Measurements from ENCODE around the gene KSR2.
"Not testable (repeated sequence)": the region's sequence is repeated elsewhere in the genome, so short reads cannot be mapped to it uniquely, and the experiment has no call there.

The KSR2 gene

DNA sequence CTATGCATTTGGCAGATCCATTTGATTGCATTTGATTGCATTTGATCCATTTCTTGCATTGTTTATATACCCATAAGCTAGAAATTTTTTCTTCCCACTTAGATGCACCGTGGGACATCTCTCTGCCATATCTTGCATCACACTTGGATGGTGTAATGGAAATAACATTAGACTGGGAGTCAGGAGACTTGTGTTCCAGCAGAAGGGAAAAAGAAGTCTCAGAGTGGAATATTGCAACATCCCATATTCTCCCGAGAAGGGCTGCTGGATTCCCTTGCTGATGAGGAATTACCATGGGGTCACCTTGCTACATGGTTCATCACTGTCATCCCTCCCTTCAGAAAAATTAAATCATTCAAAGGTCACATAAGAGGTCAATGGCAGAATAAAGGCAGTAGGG lies 78.1 kb downstream of the KSR2 start:
- ATAC-seq = no peak
- Mint-ChIP-seq H3K27me3 (peaks cover 8% of the 10 kb centered on the region), H3K4me3 (no peak overlapping the region), H3K36me3 (ENCODE audit: low read depth) (no peaks in the 10 kb centered on the region), H3K4me1 (no peaks in the 10 kb centered on the region), H3K9me3 (no peaks in the 10 kb centered on the region), H3K27ac (no peak overlapping the region)
- no peak for DNase-seq

- Mint-ChIP-seq H3K36me3 (ENCODE audit: low read depth) (no peaks in the 10 kb centered on the region), H3K4me3 (no peak overlapping the region), H3K4me1 (no peaks in the 10 kb centered on the region), H3K27ac (no peak overlapping the region), H3K27me3 (peaks cover 8% of the 10 kb centered on the region), H3K9me3 (no peaks in the 10 kb centered on the region)
- DNase-seq (no peak), ATAC-seq (no peak)
Observed at GRCh38 chr12:117890137-117890536, 78.7 kb downstream of the KSR2 start.

DNA sequence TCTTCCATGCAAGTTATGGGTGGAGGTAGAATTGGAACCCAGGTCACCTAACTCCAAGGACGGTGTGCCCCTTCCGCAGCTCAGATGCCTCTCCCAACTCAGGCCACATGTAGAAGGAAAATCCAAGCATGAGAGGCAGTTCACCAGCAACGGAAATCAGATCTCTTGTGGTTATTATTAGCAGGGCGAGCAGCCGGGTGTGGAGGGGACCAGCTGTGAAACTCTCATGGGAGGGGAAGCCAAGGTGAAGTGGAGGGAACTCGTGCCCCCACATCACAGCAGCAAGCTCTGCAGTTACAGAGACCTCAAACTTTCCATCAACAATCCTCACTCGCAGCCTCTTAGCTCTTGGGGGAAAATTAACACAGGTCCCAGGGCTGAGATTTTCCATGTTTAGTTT lies 79.7 kb downstream of the KSR2 start:
- no peak overlapping the region for H3K27ac Mint-ChIP-seq
- H3K36me3 Mint-ChIP-seq (ENCODE audit: low read depth) = no peaks in the 10 kb centered on the region
- no peaks in the 10 kb centered on the region for H3K9me3 Mint-ChIP-seq
- H3K4me3 Mint-ChIP-seq = no peak overlapping the region
- ATAC-seq (no peak), DNase-seq (no peak)
- H3K27me3 Mint-ChIP-seq = peaks cover 8% of the 10 kb centered on the region
- no peaks in the 10 kb centered on the region for H3K4me1 Mint-ChIP-seq

DNA sequence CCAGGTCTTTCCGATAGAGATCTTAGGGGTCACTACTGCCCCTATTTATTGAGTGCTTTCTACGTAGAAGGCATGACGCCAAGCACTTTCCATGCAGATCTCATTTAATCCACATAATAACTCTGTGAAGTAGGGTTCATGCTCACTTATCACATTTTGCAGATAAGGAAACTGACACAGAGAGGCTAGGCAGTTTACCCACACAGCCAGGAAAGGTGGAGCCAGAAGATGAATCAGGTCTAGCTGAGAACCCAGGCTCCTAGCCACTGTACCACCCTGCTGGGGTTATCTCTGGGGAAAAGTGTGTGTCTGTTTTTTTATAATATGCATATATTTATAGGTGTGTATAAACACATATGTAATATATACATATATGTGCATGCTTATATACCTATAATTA lies 83.6 kb downstream of the KSR2 start:
- Mint-ChIP-seq H3K36me3 (ENCODE audit: low read depth) (no peaks in the 10 kb centered on the region), H3K4me3 (no peak overlapping the region), H3K27me3 (peaks cover 18% of the 10 kb centered on the region), H3K4me1 (no peaks in the 10 kb centered on the region), H3K27ac (no peak overlapping the region), H3K9me3 (peaks cover 8% of the 10 kb centered on the region)
- no peak for DNase-seq
- no peak for ATAC-seq

GRCh38 chr12:117884161-117884560 lies 84.6 kb downstream of the KSR2 start:
- Mint-ChIP-seq H3K27me3 (peaks cover 18% of the 10 kb centered on the region), H3K4me1 (no peaks in the 10 kb centered on the region), H3K9me3 (peaks cover 8% of the 10 kb centered on the region), H3K36me3 (ENCODE audit: low read depth) (no peaks in the 10 kb centered on the region), H3K4me3 (no peak overlapping the region), H3K27ac (no peak overlapping the region)
- no peak for DNase-seq
- ATAC-seq = no peak

- peaks cover 26% of the 10 kb centered on the region for H3K27me3 Mint-ChIP-seq
- peaks cover 8% of the 10 kb centered on the region for H3K9me3 Mint-ChIP-seq
- no peak for DNase-seq
- H3K36me3 Mint-ChIP-seq (ENCODE audit: low read depth) = no peaks in the 10 kb centered on the region
- ATAC-seq = no peak
- no peak overlapping the region for H3K27ac Mint-ChIP-seq
- no peaks in the 10 kb centered on the region for H3K4me1 Mint-ChIP-seq
- H3K4me3 Mint-ChIP-seq = no peak overlapping the region
Observed at GRCh38 chr12:117882603-117883184, 86.1 kb downstream of the KSR2 start.

DNA sequence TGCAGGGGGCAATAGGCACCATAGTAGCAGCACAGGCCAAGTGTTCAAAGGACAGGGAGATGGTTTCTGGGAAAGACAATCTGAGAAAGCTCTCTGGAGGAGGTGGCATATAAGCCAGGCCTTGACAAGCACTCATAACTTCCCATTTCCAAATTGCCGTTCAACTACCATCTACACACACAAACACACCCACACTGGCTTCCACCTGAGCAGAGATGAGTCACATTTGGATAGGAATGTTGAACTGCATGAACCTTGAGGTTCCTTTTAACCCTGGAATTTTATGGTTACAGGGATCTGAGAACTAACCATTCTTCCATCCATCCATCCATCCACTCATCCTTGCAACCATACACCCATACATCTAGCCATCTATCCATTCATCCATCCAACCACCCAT lies 86.6 kb downstream of the KSR2 start:
- peaks cover 8% of the 10 kb centered on the region for H3K9me3 Mint-ChIP-seq
- ATAC-seq (no peak), DNase-seq (no peak)
- H3K27ac Mint-ChIP-seq = no peak overlapping the region
- no peak overlapping the region for H3K4me3 Mint-ChIP-seq
- H3K36me3 Mint-ChIP-seq (ENCODE audit: low read depth) = no peaks in the 10 kb centered on the region
- peaks cover 26% of the 10 kb centered on the region for H3K27me3 Mint-ChIP-seq
- no peaks in the 10 kb centered on the region for H3K4me1 Mint-ChIP-seq

DNA sequence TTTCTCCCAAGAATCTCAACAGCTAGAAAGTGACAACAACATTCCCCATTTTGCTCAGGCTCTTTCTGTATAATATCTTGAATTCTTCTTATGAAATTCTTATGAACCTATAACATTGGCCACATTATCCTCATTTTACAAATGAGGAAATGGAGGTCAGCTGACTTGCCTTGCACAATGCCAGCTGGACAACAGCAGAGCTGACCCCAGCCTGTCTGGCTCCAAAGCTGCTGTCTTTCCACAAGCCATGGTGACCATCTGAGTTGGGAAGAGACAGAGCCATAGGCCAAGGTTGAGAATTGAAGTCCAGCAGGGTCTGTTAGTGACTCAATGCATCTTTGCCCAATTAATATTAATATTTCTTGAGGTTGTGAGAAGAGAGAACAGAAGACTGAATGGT lies 87.3 kb downstream of the KSR2 start:
- DNase-seq (no peak), ATAC-seq (no peak)
- H3K4me3 Mint-ChIP-seq = no peak overlapping the region
- no peaks in the 10 kb centered on the region for H3K36me3 Mint-ChIP-seq (ENCODE audit: low read depth)
- H3K27me3 Mint-ChIP-seq = peaks cover 24% of the 10 kb centered on the region
- peaks cover 8% of the 10 kb centered on the region for H3K9me3 Mint-ChIP-seq
- no peaks in the 10 kb centered on the region for H3K4me1 Mint-ChIP-seq
- H3K27ac Mint-ChIP-seq = no peak overlapping the region

- DNase-seq (no peak), ATAC-seq (no peak)
- Mint-ChIP-seq H3K27ac (no peak overlapping the region), H3K9me3 (peaks cover 8% of the 10 kb centered on the region), H3K27me3 (peaks cover 34% of the 10 kb centered on the region), H3K4me1 (peaks cover 6% of the 10 kb centered on the region), H3K4me3 (no peak overlapping the region), H3K36me3 (ENCODE audit: low read depth) (no peaks in the 10 kb centered on the region)
Observed at GRCh38 chr12:117878605-117879004, 90.2 kb downstream of the KSR2 start.

GRCh38 chr12:117876436-117876816 lies 92.4 kb downstream of the KSR2 start:
- Mint-ChIP-seq H3K4me1 (peaks cover 6% of the 10 kb centered on the region), H3K9me3 (no peaks in the 10 kb centered on the region), H3K27ac (no peak overlapping the region), H3K36me3 (ENCODE audit: low read depth) (no peaks in the 10 kb centered on the region), H3K27me3 (peaks cover 21% of the 10 kb centered on the region), H3K4me3 (no peak overlapping the region)
- DNase-seq (no peak), ATAC-seq (no peak)

GRCh38 chr12:117875744-117876435 lies 92.9 kb downstream of the KSR2 start:
- peak; percentile 33 for ATAC-seq
- H3K27ac Mint-ChIP-seq = no peak overlapping the region

GRCh38 chr12:117874842-117875434 lies 93.9 kb downstream of the KSR2 start:
- H3K36me3 Mint-ChIP-seq (ENCODE audit: low read depth) = no peaks in the 10 kb centered on the region
- peak; percentile 35 for ATAC-seq
- H3K4me3 Mint-ChIP-seq = no peak overlapping the region
- H3K27ac Mint-ChIP-seq = no peak overlapping the region
- peaks cover 6% of the 10 kb centered on the region for H3K4me1 Mint-ChIP-seq
- peak; percentile 78 for DNase-seq
- peaks cover 21% of the 10 kb centered on the region for H3K27me3 Mint-ChIP-seq
- no peaks in the 10 kb centered on the region for H3K9me3 Mint-ChIP-seq

More at GRCh38 chr12:117875744-117876435, 92.9 kb downstream of the KSR2 start:
- peak overlapping the region; percentile 28 for H3K4me3 Mint-ChIP-seq
- peaks cover 21% of the 10 kb centered on the region for H3K27me3 Mint-ChIP-seq
- no peaks in the 10 kb centered on the region for H3K36me3 Mint-ChIP-seq (ENCODE audit: low read depth)
- no peaks in the 10 kb centered on the region for H3K9me3 Mint-ChIP-seq
- peaks cover 6% of the 10 kb centered on the region for H3K4me1 Mint-ChIP-seq
- peak; percentile 26 for DNase-seq

DNA sequence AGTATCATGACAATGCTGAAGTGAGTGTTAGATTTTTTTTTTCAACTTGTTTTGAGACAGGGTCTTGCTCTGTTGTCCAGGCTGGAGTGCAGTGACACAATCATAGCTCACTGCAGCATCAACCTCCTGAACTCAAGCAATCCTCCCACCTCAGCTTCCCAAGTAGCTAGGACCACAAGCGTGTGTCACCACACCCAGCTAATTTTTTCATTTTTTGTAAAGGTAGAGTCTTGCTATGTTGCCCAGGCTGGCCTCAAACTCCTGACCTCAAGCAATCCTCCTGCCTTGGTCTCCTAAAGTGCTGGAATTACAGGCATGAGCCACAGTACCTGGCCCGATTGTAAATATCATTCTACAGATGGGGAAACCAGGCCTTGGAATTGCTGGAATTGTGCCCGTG lies 94.6 kb downstream of the KSR2 start:
- not testable (repeated sequence) for H3K4me3 Mint-ChIP-seq; H3K9me3 Mint-ChIP-seq; DNase-seq; H3K4me1 Mint-ChIP-seq; H3K36me3 Mint-ChIP-seq (ENCODE audit: low read depth); H3K27ac Mint-ChIP-seq; ATAC-seq
- peaks cover 21% of the 10 kb centered on the region for H3K27me3 Mint-ChIP-seq

- H3K36me3 Mint-ChIP-seq (ENCODE audit: low read depth) = no peaks in the 10 kb centered on the region
- H3K4me1 Mint-ChIP-seq = peaks cover 6% of the 10 kb centered on the region
- no peaks in the 10 kb centered on the region for H3K9me3 Mint-ChIP-seq
- no peak for DNase-seq
- H3K27me3 Mint-ChIP-seq = peaks cover 11% of the 10 kb centered on the region
- no peak overlapping the region for H3K4me3 Mint-ChIP-seq
- ATAC-seq = no peak
- no peak overlapping the region for H3K27ac Mint-ChIP-seq
Observed at GRCh38 chr12:117872546-117873169, 96.1 kb downstream of the KSR2 start.

DNA sequence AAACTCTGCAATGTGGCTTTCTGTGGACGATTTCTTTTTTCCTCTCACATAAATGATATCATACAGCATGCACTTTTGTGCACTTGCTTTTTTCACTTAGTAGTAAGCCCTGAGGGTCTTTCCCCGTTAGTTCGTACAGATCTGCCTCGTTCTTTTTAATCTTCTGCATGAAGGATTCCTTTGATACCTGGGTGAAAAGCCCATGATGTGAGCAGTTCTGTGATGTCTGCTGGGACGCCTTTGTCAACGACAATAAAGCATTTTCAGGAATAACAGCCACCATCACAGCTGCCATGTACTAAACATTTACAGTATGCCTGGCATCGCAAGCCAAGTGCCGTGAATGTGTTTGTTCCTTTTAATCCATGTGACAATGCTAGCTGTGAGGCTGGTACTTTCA lies 99.2 kb downstream of the KSR2 start:
- H3K4me1 Mint-ChIP-seq = no peaks in the 10 kb centered on the region
- no peak overlapping the region for H3K4me3 Mint-ChIP-seq
- H3K27me3 Mint-ChIP-seq = peaks cover 4% of the 10 kb centered on the region
- H3K27ac Mint-ChIP-seq = no peak overlapping the region
- H3K9me3 Mint-ChIP-seq = no peaks in the 10 kb centered on the region
- no peak for ATAC-seq
- no peaks in the 10 kb centered on the region for H3K36me3 Mint-ChIP-seq (ENCODE audit: low read depth)
- DNase-seq = no peak
